Vagina (tissue), 2 donors: ENCODE results near the gene PPARD. TPM values are rescaled to one million over a fixed set of nuclear protein-coding genes. Genes with fewer than 3 reads are reported as not detected.
A peak's percentile ranks its signal among the peaks of the same experiment; 100 is the strongest.

Source experiments
- DNase-seq, 2 donors: peaks; one replicate each; pipeline ENCODE4 v3.0.0-alpha.2; 2017; ENCODE audit errors: extremely low spot score in 2 of 2
- H3K27ac ChIP-seq: fragments of 200-600 bp; sonication (generic); one replicate; pipeline ENCODE4 v1.5.1; 2019
- H3K27me3 ChIP-seq: fragments of 200-600 bp; sonication (generic); one replicate; pipeline ENCODE4 v1.5.1; 2019
- H3K36me3 ChIP-seq, 2 donors: fragments of 200-600 bp; sonication (generic); one replicate each; pipeline ENCODE4 v1.5.1; 2017 to 2019
- H3K4me1 ChIP-seq: fragments of 200-600 bp; sonication (generic); one replicate; pipeline ENCODE4 v1.5.1; 2019
- H3K4me3 ChIP-seq, 2 donors: fragments of 200-600 bp; sonication (generic); 1 replicate in 1 of 2; 2 replicates in 1 of 2; pipeline ENCODE4 v1.5.1; 2016 to 2019
- H3K9me3 ChIP-seq: fragments of 200-600 bp; sonication (generic); one replicate; pipeline ENCODE4 v1.5.1; 2019
- POLR2A ChIP-seq, 2 donors: fragments of 450-650 bp; IDR thresholded peaks; one replicate each; pipeline ENCODE4 v1.6.1; 2017; ENCODE audit warnings: antibody characterized with exemption in 2 of 2, mild to moderate bottlenecking in 2 of 2, moderate library complexity in 2 of 2
- POLR2AphosphoS5 ChIP-seq, 2 donors: sonication (generic); formaldehyde crosslinking; IDR thresholded peaks; one replicate each; pipeline ENCODE4 v1.9.0; 2017; ENCODE audit warnings: antibody characterized with exemption in 2 of 2, mild to moderate bottlenecking in 2 of 2, low read depth in 1 of 2; ENCODE audit not compliant: insufficient read depth in 1 of 2
- intact Hi-C: fragments of 100-400 bp; cut with DNase I; formaldehyde crosslinking; loops from one replicate; pipeline ENCODE4 v1.15.1; 2023
- total RNA-seq: library from RNA; depleted of rRNA; stranded (reverse); fragments of >200 nt; gene quantifications from one replicate; pipeline ENCODE4 v1.2.3, GENCODE V29; 2016
- TF ChIP-seq, protein P1 (sequence below), 3 experiments: fragments of 450-650 bp in 2 of 3; fragments of 200-600 bp in 1 of 3; sonication (generic) in 1 of 3; IDR thresholded peaks; one replicate each; pipeline ENCODE4 v1.5.1; 2017 to 2019; ENCODE audit warnings: antibody characterized with exemption in 3 of 3, mild to moderate bottlenecking in 2 of 3, moderate library complexity in 2 of 3

PPARD gene
- total RNA-seq, 1 donor from 2014 or later = 21.9 TPM

DNA sequence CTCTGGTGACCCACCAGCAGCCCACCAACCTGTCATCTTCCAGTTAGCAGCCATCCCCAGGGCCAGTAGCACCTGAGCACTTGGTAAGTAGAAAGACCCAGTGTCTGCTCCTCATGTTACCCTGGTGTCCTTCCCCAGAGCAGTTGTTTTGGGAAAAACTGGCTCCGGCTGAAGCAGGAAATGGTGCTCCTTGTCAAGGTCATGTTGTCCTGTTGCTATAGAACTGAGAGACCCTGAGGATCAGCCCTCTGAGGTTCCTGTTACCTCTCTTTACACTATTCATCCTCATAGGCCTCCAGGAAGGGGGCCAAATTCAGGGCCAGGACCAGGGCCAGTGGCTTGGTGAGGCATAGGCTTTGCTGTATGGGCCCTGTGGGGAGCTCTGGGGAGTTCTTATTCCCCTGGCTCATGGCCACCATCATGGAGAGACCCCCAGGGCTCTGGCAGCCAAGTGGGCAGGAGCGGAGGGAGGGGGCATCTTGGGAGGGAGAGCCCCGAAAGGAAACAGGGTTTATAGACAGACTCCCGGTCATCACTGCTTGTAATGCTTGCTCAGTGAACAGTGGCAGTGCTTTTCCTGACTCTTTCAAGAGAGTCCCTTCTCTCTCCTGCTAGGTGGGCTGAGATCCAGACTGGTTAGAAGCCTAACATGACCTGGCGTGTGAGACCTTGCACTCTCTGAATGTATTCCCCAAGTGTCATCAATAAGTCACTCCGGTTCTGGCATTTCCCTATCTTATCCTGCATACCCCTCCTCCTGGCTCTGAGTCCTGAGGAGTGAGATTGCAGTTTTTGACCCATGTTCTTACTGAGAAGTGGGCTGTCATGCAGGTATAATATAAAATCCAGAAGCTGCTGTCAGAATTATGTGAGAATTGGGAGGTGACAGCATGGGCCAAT, 50.7 kb downstream of the PPARD start:
- no peak for DNase-seq
- intact Hi-C loops = no loop called here
- Histone ChIP-seq H3K27ac (peak overlapping the region; percentile 83), H3K9me3 (no peaks in the 10 kb centered on the region), H3K27me3 (no peaks in the 10 kb centered on the region), H3K4me1 (peaks cover 36% of the 10 kb centered on the region), H3K4me3 (peak overlapping the region in 1 of 2 donors; percentile 30), H3K36me3 (no peaks in the 10 kb centered on the region)
- TF ChIP-seq, protein P1, sequence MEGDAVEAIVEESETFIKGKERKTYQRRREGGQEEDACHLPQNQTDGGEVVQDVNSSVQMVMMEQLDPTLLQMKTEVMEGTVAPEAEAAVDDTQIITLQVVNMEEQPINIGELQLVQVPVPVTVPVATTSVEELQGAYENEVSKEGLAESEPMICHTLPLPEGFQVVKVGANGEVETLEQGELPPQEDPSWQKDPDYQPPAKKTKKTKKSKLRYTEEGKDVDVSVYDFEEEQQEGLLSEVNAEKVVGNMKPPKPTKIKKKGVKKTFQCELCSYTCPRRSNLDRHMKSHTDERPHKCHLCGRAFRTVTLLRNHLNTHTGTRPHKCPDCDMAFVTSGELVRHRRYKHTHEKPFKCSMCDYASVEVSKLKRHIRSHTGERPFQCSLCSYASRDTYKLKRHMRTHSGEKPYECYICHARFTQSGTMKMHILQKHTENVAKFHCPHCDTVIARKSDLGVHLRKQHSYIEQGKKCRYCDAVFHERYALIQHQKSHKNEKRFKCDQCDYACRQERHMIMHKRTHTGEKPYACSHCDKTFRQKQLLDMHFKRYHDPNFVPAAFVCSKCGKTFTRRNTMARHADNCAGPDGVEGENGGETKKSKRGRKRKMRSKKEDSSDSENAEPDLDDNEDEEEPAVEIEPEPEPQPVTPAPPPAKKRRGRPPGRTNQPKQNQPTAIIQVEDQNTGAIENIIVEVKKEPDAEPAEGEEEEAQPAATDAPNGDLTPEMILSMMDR (IDR thresholded peaks at IDR 0.05) = no peak
- no peak for TF ChIP-seq POLR2AphosphoS5 (IDR thresholded peaks at IDR 0.05; ENCODE audit: insufficient read depth in 1 of 2, low read depth in 1 of 2)
- no peak for TF ChIP-seq POLR2A (IDR thresholded peaks at IDR 0.05)

DNA sequence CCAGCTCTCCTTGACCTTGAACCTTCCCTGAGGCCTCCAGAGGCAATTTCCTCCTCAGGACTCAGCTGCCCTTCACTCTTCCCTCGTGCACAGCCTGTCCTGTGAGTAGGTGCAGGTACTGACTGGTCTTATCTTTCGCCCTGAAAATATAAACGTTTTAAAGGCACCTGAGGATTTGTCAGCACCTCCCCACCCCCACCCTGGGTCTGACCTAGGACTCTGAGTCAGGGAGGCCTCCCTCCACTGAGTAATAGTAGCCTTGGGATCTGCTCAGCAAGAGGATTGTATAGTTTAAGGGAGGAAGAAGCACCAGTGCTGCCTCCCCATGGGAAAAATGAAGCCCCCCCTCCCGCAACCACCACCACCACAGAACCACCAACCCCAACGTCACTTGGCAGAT, 54.6 kb downstream of the PPARD start:
- Histone ChIP-seq H3K36me3 (no peaks in the 10 kb centered on the region), H3K27me3 (no peaks in the 10 kb centered on the region), H3K27ac (no peak overlapping the region), H3K4me1 (peaks cover 29% of the 10 kb centered on the region), H3K4me3 (no peak overlapping the region), H3K9me3 (no peaks in the 10 kb centered on the region)
- DNase-seq = no peak
- TF ChIP-seq, protein P1 (IDR thresholded peaks at IDR 0.05) = no peak
- TF ChIP-seq POLR2AphosphoS5 (IDR thresholded peaks at IDR 0.05; ENCODE audit: insufficient read depth in 1 of 2, low read depth in 1 of 2) (no peak), POLR2A (IDR thresholded peaks at IDR 0.05) (no peak)
- intact Hi-C loops = no loop called here

DNA sequence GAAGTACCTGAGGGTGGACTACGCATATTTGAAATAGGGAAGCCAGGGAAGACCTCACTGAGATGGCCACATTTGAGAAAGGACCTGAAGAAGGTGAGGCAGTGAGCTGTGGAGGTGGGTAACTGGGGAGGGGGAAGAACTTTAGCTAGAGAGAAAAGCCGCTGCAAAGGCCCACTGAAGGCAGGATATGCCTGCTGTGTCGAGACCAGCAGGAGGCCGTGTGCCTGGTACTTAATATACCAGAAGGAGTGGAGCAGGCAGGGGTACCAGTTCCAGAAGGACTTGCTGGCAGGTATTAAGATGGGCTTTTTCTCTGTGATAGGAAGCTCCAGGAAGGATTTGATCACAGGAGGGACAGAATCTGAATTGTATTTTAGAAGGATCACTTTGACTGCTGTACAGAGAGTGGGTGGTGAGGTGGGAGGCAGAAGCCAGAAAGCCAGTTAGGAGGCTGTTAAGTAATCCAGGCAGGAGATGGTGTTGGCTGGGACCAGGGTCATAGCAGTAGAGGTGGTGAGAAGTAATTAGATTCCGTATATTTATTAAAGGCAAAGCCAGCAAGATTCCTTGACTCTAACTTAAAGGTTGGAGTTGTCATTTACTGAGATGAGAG, 55.6 kb downstream of the PPARD start:
- H3K27ac ChIP-seq = no peak overlapping the region
- H3K27me3 ChIP-seq = no peaks in the 10 kb centered on the region
- H3K4me3 ChIP-seq = no peak overlapping the region
- no peaks in the 10 kb centered on the region for H3K9me3 ChIP-seq
- no peaks in the 10 kb centered on the region for H3K36me3 ChIP-seq
- no peak for DNase-seq
- intact Hi-C loops = no loop called here
- H3K4me1 ChIP-seq = peaks cover 20% of the 10 kb centered on the region
- TF ChIP-seq, protein P1 (IDR thresholded peaks at IDR 0.05) = no peak
- TF ChIP-seq POLR2A (IDR thresholded peaks at IDR 0.05) = no peak

DNA sequence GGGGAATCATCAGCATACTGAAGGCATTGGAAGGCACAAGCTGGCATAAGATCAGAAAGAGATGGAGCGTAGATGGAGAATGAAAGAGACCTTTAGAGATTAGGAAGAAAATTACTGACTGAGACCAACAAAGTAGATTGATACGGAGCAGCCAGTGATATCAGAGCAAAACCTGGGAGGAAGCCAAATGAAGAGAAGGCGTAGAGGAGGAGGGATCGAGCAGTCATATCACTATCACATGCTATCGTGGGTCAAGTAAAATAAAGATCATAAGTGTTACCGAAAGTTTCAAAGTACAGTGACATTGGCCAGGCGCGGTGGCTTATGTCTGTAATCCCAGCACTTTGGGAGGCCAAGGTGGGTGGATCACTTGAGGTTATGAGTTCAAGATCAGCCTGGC, 56.2 kb downstream of the PPARD start:
- no peaks in the 10 kb centered on the region for H3K9me3 ChIP-seq
- no peak for TF ChIP-seq POLR2A (IDR thresholded peaks at IDR 0.05)
- no peak for TF ChIP-seq POLR2AphosphoS5 (IDR thresholded peaks at IDR 0.05; ENCODE audit: insufficient read depth in 1 of 2, low read depth in 1 of 2)
- no peaks in the 10 kb centered on the region for H3K36me3 ChIP-seq
- H3K4me1 ChIP-seq = peaks cover 14% of the 10 kb centered on the region
- H3K27me3 ChIP-seq = no peaks in the 10 kb centered on the region
- H3K27ac ChIP-seq = no peak overlapping the region
- intact Hi-C loops = no loop called here
- DNase-seq = no peak
- no peak overlapping the region for H3K4me3 ChIP-seq

DNA sequence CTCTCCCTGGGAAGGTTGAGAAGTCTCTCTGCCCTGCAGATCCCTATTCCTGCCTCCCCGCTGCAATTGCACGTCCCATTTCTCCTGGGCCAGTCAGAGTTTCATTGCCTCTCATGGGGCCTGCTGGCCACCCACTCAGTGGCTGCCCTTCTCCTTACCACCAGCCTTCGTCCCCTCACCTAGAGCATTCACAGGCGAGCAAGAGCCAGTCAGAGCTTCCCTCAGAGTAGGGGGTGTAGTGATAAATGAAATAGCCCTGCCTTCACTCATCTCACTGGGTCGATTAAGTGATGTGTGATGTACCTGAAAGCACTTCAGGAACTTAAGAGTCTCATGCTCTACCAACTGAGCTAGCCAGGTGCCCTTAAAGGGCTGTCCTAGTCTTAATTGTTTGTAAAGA, 57.8 kb downstream of the PPARD start:
- intact Hi-C loops = no loop called here
- Histone ChIP-seq H3K27me3 (no peaks in the 10 kb centered on the region), H3K27ac (no peak overlapping the region), H3K4me3 (no peak overlapping the region), H3K36me3 (no peaks in the 10 kb centered on the region), H3K9me3 (no peaks in the 10 kb centered on the region), H3K4me1 (peaks cover 5% of the 10 kb centered on the region)
- DNase-seq = no peak
- no peak for TF ChIP-seq POLR2AphosphoS5 (IDR thresholded peaks at IDR 0.05; ENCODE audit: insufficient read depth in 1 of 2, low read depth in 1 of 2)
- TF ChIP-seq, protein P1 (IDR thresholded peaks at IDR 0.05) = no peak
- TF ChIP-seq POLR2A (IDR thresholded peaks at IDR 0.05) = no peak
